Gastrocnemius medialis (tissue), 4 donors: ENCODE data around the gene SZT2. TPM values are rescaled to one million over a fixed set of nuclear protein-coding genes. Genes with fewer than 3 reads are reported as not detected.
"Not testable (repeated sequence)": the region's sequence is repeated elsewhere in the genome, so short reads cannot be mapped to it uniquely, and the experiment has no call there.

Experiments used
- ATAC-seq, 2 donors: fragments of 150-250 bp; one replicate each; pipeline ENCODE4 v1.9.1; 2016
- DNase-seq, 2 donors: peaks; one replicate each; pipeline ENCODE4 v3.0.0-alpha.2; 2019
- H3K27ac ChIP-seq, 4 donors: fragments of 200-600 bp; sonication (generic); 1 replicate in 1 of 4; 2 replicates in 3 of 4; pipeline ENCODE4 v1.5.1; 2016 to 2018; ENCODE audit warnings: mild to moderate bottlenecking in 2 of 4, moderate library complexity in 1 of 4
- H3K27me3 ChIP-seq, 3 donors: fragments of 200-600 bp; sonication (generic) in 2 of 3; 1 replicate in 1 of 3; 2 replicates in 2 of 3; pipeline versions ENCODE4 v1.5.1 to v1.6.0; 2016 to 2019; ENCODE audit warnings: mild to moderate bottlenecking in 1 of 3, moderate library complexity in 1 of 3
- H3K36me3 ChIP-seq, 2 donors: fragments of 200-600 bp; sonication (generic) in 1 of 2; one replicate each; pipeline ENCODE4 v1.5.1; 2017 to 2018
- H3K4me1 ChIP-seq, 2 donors: fragments of 200-600 bp; sonication (generic) in 1 of 2; one replicate each; pipeline ENCODE4 v1.5.1; 2016 to 2017; ENCODE audit warnings: mild to moderate bottlenecking in 2 of 2
- H3K4me3 ChIP-seq, 4 donors: fragments of 200-600 bp; sonication (generic) in 3 of 4; 1 replicate in 1 of 4; 2 replicates in 3 of 4; pipeline ENCODE4 v1.5.1; 2016 to 2019; ENCODE audit warnings: mild to moderate bottlenecking in 2 of 4
- H3K9me3 ChIP-seq, 3 donors: fragments of 200-600 bp; sonication (generic) in 2 of 3; 1 replicate in 1 of 3; 2 replicates in 2 of 3; pipeline ENCODE4 v1.5.1; 2016 to 2019
- CTCF ChIP-seq, 5 experiments: fragments of 450-650 bp in 3 of 5; fragments of 200-600 bp in 2 of 5; sonication (generic) in 2 of 5; IDR thresholded peaks in 4 of 5; conservative IDR thresholded peaks in 1 of 5; 1 replicate in 4 of 5; 2 replicates in 1 of 5; pipeline ENCODE4 v1.5.1; 2016 to 2019; ENCODE audit warnings: antibody characterized with exemption in 5 of 5, mild to moderate bottlenecking in 3 of 5, moderate library complexity in 3 of 5
- POLR2A ChIP-seq, 2 donors: fragments of 450-650 bp; IDR thresholded peaks; one replicate each; pipeline ENCODE4 v1.6.1; 2017; ENCODE audit warnings: antibody characterized with exemption in 2 of 2, mild to moderate bottlenecking in 2 of 2, moderate library complexity in 2 of 2
- in situ Hi-C, 4 donors: fragments of 200-750 bp; cut with MboI; loops; one replicate each; pipeline versions ENCODE4 v1.15.0 to v1.8.0; 2017; ENCODE audit warnings: low sequenced_read_pairs in 4 of 4
- intact Hi-C: fragments of 100-400 bp; cut with DNase I; formaldehyde crosslinking; loops from one replicate; pipeline ENCODE4 v1.15.1; 2023; ENCODE audit warnings: low total_unique reads
- total RNA-seq, 4 donors: library from RNA; depleted of rRNA; stranded (reverse); fragments of >200 nt; gene quantifications; one replicate each; pipeline versions ENCODE4 v1.1.0 to v1.2.3, GENCODE V29; 2016

Gene SZT2
- total RNA-seq, 4 donors from 2014 or later, result 15.9 to 20.9 (median 17.9) TPM

- no peaks in the 10 kb centered on the region for H3K36me3 ChIP-seq
- no peak for DNase-seq
- no peak for TF ChIP-seq POLR2A (IDR thresholded peaks at IDR 0.05)
- TF ChIP-seq CTCF (IDR thresholded peaks at IDR 0.05 in 4 of 5, conservative IDR thresholded peaks at IDR 0.05 in 1 of 5), result no peak
- in situ Hi-C loops, result no loop called here
- H3K27me3 ChIP-seq, result no peaks in the 10 kb centered on the region
- no peak overlapping the region for H3K27ac ChIP-seq
- intact Hi-C loops, result no loop called here
- H3K9me3 ChIP-seq, result no peaks in the 10 kb centered on the region
- no peak overlapping the region for H3K4me3 ChIP-seq
- H3K4me1 ChIP-seq, result no peaks in the 10 kb centered on the region
- no peak for ATAC-seq
These were observed 76.7 kb downstream of the SZT2 start for GRCh38 chr1:43466403-43466802.

- in situ Hi-C loops (no loop called here), intact Hi-C loops (no loop called here)
- Histone ChIP-seq H3K4me3 (no peak overlapping the region), H3K27ac (no peak overlapping the region), H3K4me1 (no peaks in the 10 kb centered on the region), H3K36me3 (no peaks in the 10 kb centered on the region), H3K27me3 (no peaks in the 10 kb centered on the region), H3K9me3 (no peaks in the 10 kb centered on the region)
- DNase-seq, result no peak
- no peak for ATAC-seq
- TF ChIP-seq POLR2A (IDR thresholded peaks at IDR 0.05) (no peak), CTCF (IDR thresholded peaks at IDR 0.05 in 4 of 5, conservative IDR thresholded peaks at IDR 0.05 in 1 of 5) (no peak)
These were observed 78.7 kb downstream of the SZT2 start for GRCh38 chr1:43468414-43468813.

- DNase-seq (no peak), ATAC-seq (no peak)
- no peaks in the 10 kb centered on the region for H3K4me1 ChIP-seq
- TF ChIP-seq CTCF (IDR thresholded peaks at IDR 0.05 in 4 of 5, conservative IDR thresholded peaks at IDR 0.05 in 1 of 5) (no peak), POLR2A (IDR thresholded peaks at IDR 0.05) (no peak)
- no peaks in the 10 kb centered on the region for H3K36me3 ChIP-seq
- no peak overlapping the region for H3K4me3 ChIP-seq
- in situ Hi-C loops (no loop called here), intact Hi-C loops (no loop called here)
- no peaks in the 10 kb centered on the region for H3K9me3 ChIP-seq
- H3K27me3 ChIP-seq, result no peaks in the 10 kb centered on the region
- H3K27ac ChIP-seq, result no peak overlapping the region
These were observed 80.2 kb downstream of the SZT2 start for GRCh38 chr1:43469932-43470331.

- no peak for DNase-seq
- no peaks in the 10 kb centered on the region for H3K36me3 ChIP-seq
- intact Hi-C loops, result no loop called here
- no peaks in the 10 kb centered on the region for H3K9me3 ChIP-seq
- H3K27ac ChIP-seq, result no peak overlapping the region
- no peak for TF ChIP-seq POLR2A (IDR thresholded peaks at IDR 0.05)
- TF ChIP-seq CTCF (IDR thresholded peaks at IDR 0.05 in 4 of 5, conservative IDR thresholded peaks at IDR 0.05 in 1 of 5), result no peak
- H3K4me3 ChIP-seq, result no peak overlapping the region
- H3K27me3 ChIP-seq, result no peaks in the 10 kb centered on the region
- ATAC-seq, result no peak
- in situ Hi-C loops, result no loop called here
- no peaks in the 10 kb centered on the region for H3K4me1 ChIP-seq
These were observed 82.4 kb downstream of the SZT2 start for GRCh38 chr1:43472087-43472462.

- in situ Hi-C loops, intact Hi-C loops, H3K27me3 ChIP-seq, ATAC-seq, H3K4me1 ChIP-seq, H3K4me3 ChIP-seq, H3K9me3 ChIP-seq, H3K36me3 ChIP-seq, DNase-seq, H3K27ac ChIP-seq: not testable (repeated sequence)
These were observed 82.9 kb downstream of the SZT2 start for GRCh38 chr1:43472463-43473151.
